Stimulated activated CD8-positive, alpha-beta memory T cell treated with anti-CD3 and anti-CD28 coated beads, Interleukin-12 subunit alpha, Interleukin-12 subunit beta, amount 100 ng/mL, for 24 hours (primary cell): ENCODE measurements around the gene CCDC86.

Experiments used
- DNase-seq: peaks from one replicate; pipeline ENCODE4 v3.0.0-alpha.2; 2020; ENCODE audit errors: extremely low read depth

Gene CCDC86

GRCh38 chr11:60891103-60891741 is 49.3 kb downstream of the CCDC86 start:
- no peak for DNase-seq

GRCh38 chr11:60895687-60896086 is 53.8 kb downstream of the CCDC86 start:
- no peak for DNase-seq

DNA sequence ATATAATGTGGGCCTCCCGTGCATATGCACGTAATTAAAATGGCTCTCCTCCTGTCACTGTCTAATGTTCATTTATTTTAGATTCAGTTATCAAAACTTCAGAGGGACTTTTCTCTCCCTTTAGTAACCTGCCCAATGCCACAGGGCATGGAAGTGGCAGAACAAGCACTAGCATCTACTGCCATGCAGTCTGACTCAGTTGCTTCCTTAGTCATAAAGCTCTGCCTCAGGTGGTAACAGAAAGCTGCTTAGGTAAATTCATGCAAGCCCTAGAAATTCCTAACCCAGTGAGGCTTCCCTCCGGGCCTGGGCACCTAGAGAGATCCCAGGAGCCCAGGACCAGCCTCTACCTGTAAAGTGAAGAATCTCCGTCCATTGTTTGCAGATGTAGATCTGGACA is 55.6 kb downstream of the CCDC86 start:
- no peak for DNase-seq

GRCh38 chr11:60899046-60899936 is 57.4 kb downstream of the CCDC86 start:
- no peak for DNase-seq

DNA sequence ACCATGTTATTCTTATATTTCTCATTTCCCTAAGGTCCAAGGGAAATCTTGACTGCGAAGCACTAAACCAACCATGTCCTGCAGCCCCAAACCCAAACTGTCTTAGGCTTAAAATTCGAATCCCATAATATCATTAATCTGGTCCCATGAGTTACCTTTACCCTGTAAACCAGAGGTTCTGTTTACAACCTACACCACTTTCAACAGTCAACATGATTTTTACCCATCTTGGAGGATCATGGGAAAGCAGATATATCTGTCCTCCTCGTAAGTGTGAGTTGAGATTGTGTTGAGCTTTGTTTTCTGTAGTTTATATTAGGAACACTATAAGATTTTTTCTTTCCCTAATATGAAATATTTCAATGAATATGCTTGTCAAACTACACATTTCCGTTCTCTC is 58.1 kb downstream of the CCDC86 start:
- no peak for DNase-seq
